ENCODE data around the gene MACROH2A2. TPM values are rescaled to one million over a fixed set of nuclear protein-coding genes. Genes with fewer than 3 reads are reported as not detected.

The MACROH2A2 gene
- 1 to 10 TPM; 3.1 to 6.0 (median 4.2) TPM for total RNA-seq
- 1 to 10 TPM; 3.8 to 4.6 TPM for polyA plus RNA-seq
- 11.3 reads per million, percentile 38 among the genes with 10 or more reads in this experiment for total RNA-seq

- ChIA-PET CTCF (no interaction called here), POLR2A (no interaction called here)
- peaks cover 42 to 70% (median 49%) of the 10 kb centered on the region in 5 donors for H3K27me3 Mint-ChIP-seq
- no peak within 1 kb of the TSS for H3K27ac Mint-ChIP-seq
- Histone ChIP-seq H3K36me3 (ENCODE audit: control insufficient read depth in 2 of 3, insufficient read depth in 3 of 3, low read length in 3 of 3) (no peaks in the 10 kb centered on the region), H3K9me3 (ENCODE audit: control insufficient read depth in 2 of 3, low read length in 3 of 3) (no peaks in the 10 kb centered on the region), H3K27ac (ENCODE audit: low read depth, low read length) (no peak within 1 kb of the TSS), H3K27me3 (ENCODE audit: control insufficient read depth in 2 of 2, insufficient read depth in 2 of 2, low read length in 2 of 2) (peaks cover 0 to 11% of the 10 kb centered on the region in 2 donors), H3K4me1 (ENCODE audit: control insufficient read depth in 2 of 2, insufficient read depth in 2 of 2, low read length in 2 of 2) (peaks cover 0 to 3% of the 10 kb centered on the region in 2 donors), H3K4me3 (ENCODE audit: low read length) (peak within 1 kb of the TSS; percentile 26)
- DNase-seq (peak in 1 of 9 donors; percentile 23), ATAC-seq (no peak)
- no peaks in the 10 kb centered on the region for H3K36me3 Mint-ChIP-seq
- H3K4me3 Mint-ChIP-seq, result peak within 1 kb of the TSS; percentile 60 to 87 (median 80)
- intact Hi-C loops (cut with micrococcal nuclease), result no loop called here
- H3K4me1 Mint-ChIP-seq, result peaks cover 5 to 18% (median 14%) of the 10 kb centered on the region in 7 donors
- no peaks in the 10 kb centered on the region for H3K9me3 Mint-ChIP-seq
These were observed at the start of gene MACROH2A2 for GRCh38 chr10:70052462-70053217. TSS of gene MACROH2A2 (plus strand) at chr10:70052846. CDS start at chr10:70075659, 22,813 bp downstream.

- intact Hi-C loops (cut with micrococcal nuclease), result no loop called here
- ATAC-seq (no peak), DNase-seq (no peak)
- Histone ChIP-seq H3K4me1 (ENCODE audit: control insufficient read depth in 2 of 2, insufficient read depth in 2 of 2, low read length in 2 of 2) (no peaks in the 10 kb centered on the region), H3K27ac (ENCODE audit: low read depth, low read length) (no peak overlapping the region), H3K36me3 (ENCODE audit: control insufficient read depth in 2 of 3, insufficient read depth in 3 of 3, low read length in 3 of 3) (no peaks in the 10 kb centered on the region), H3K4me3 (ENCODE audit: low read length) (no peak overlapping the region), H3K27me3 (ENCODE audit: control insufficient read depth in 2 of 2, insufficient read depth in 2 of 2, low read length in 2 of 2) (peaks cover 0 to 2% of the 10 kb centered on the region in 2 donors), H3K9me3 (ENCODE audit: control insufficient read depth in 2 of 3, low read length in 3 of 3) (no peaks in the 10 kb centered on the region)
- no peak overlapping the region for H3K4me3 Mint-ChIP-seq
- CTCF ChIA-PET, result no interaction called here
- peaks cover 48 to 87% (median 70%) of the 10 kb centered on the region in 5 donors for H3K27me3 Mint-ChIP-seq
- POLR2A ChIA-PET, result no interaction called here
- H3K27ac Mint-ChIP-seq, result no peak overlapping the region
- H3K36me3 Mint-ChIP-seq, result peaks cover 0 to 3% (median 0%) of the 10 kb centered on the region in 5 donors
- H3K9me3 Mint-ChIP-seq, result peaks cover 0 to 38% (median 4%) of the 10 kb centered on the region in 11 donors
- no peaks in the 10 kb centered on the region for H3K4me1 Mint-ChIP-seq
These were observed 45.4 kb upstream of the MACROH2A2 start for GRCh38 chr10:70007116-70007820.

- ATAC-seq (no peak), DNase-seq (no peak)
- intact Hi-C loops (cut with micrococcal nuclease), result no loop called here
- POLR2A ChIA-PET, result no interaction called here
- H3K36me3 Mint-ChIP-seq, result peaks cover 0 to 16% (median 4%) of the 10 kb centered on the region in 5 donors
- Histone ChIP-seq H3K4me3 (ENCODE audit: low read length) (no peak overlapping the region), H3K36me3 (ENCODE audit: control insufficient read depth in 2 of 3, insufficient read depth in 3 of 3, low read length in 3 of 3) (no peaks in the 10 kb centered on the region), H3K4me1 (ENCODE audit: control insufficient read depth in 2 of 2, insufficient read depth in 2 of 2, low read length in 2 of 2) (no peaks in the 10 kb centered on the region), H3K9me3 (ENCODE audit: control insufficient read depth in 2 of 3, low read length in 3 of 3) (peaks cover 0 to 8% (median 0%) of the 10 kb centered on the region in 3 experiments), H3K27me3 (ENCODE audit: control insufficient read depth in 2 of 2, insufficient read depth in 2 of 2, low read length in 2 of 2) (no peaks in the 10 kb centered on the region), H3K27ac (ENCODE audit: low read depth, low read length) (no peak overlapping the region)
- peaks cover 13 to 34% (median 24%) of the 10 kb centered on the region in 5 donors for H3K27me3 Mint-ChIP-seq
- no peak overlapping the region for H3K27ac Mint-ChIP-seq
- H3K4me3 Mint-ChIP-seq, result no peak overlapping the region
- CTCF ChIA-PET, result no interaction called here
- peaks cover 3 to 46% (median 25%) of the 10 kb centered on the region in 11 donors for H3K9me3 Mint-ChIP-seq
- H3K4me1 Mint-ChIP-seq, result no peaks in the 10 kb centered on the region
These were observed 21.4 kb upstream of the MACROH2A2 start for GRCh38 chr10:70031215-70031614.

- H3K27ac ChIP-seq (ENCODE audit: low read depth, low read length), result no peak overlapping the region
- peaks cover 0 to 8% (median 0%) of the 10 kb centered on the region in 3 experiments for H3K9me3 ChIP-seq (ENCODE audit: control insufficient read depth in 2 of 3, low read length in 3 of 3)
- ATAC-seq, result no peak
- no peak overlapping the region for H3K4me3 ChIP-seq (ENCODE audit: low read length)
- POLR2A ChIA-PET, result no interaction called here
- peaks cover 0 to 13% (median 0%) of the 10 kb centered on the region in 5 donors for H3K36me3 Mint-ChIP-seq
- CTCF ChIA-PET, result no interaction called here
- no peaks in the 10 kb centered on the region for H3K4me1 ChIP-seq (ENCODE audit: control insufficient read depth in 2 of 2, insufficient read depth in 2 of 2, low read length in 2 of 2)
- intact Hi-C loops (cut with micrococcal nuclease), result no loop called here
- no peak overlapping the region for H3K27ac Mint-ChIP-seq
- DNase-seq, result no peak
- H3K9me3 Mint-ChIP-seq, result peaks cover 1 to 40% (median 23%) of the 10 kb centered on the region in 11 donors
- H3K4me3 Mint-ChIP-seq, result no peak overlapping the region
- peaks cover 12 to 30% (median 18%) of the 10 kb centered on the region in 5 donors for H3K27me3 Mint-ChIP-seq
- H3K27me3 ChIP-seq (ENCODE audit: control insufficient read depth in 2 of 2, insufficient read depth in 2 of 2, low read length in 2 of 2), result no peaks in the 10 kb centered on the region
- no peaks in the 10 kb centered on the region for H3K4me1 Mint-ChIP-seq
- no peaks in the 10 kb centered on the region for H3K36me3 ChIP-seq (ENCODE audit: control insufficient read depth in 2 of 3, insufficient read depth in 3 of 3, low read length in 3 of 3)
These were observed 19.9 kb upstream of the MACROH2A2 start for GRCh38 chr10:70032667-70033289.

GRCh38 chr10:70034232-70034631, 18.4 kb upstream of the MACROH2A2 start:
- no peak for DNase-seq
- POLR2A ChIA-PET, result no interaction called here
- Histone ChIP-seq H3K9me3 (ENCODE audit: control insufficient read depth in 2 of 3, low read length in 3 of 3) (peaks cover 0 to 8% (median 0%) of the 10 kb centered on the region in 3 experiments), H3K27ac (ENCODE audit: low read depth, low read length) (no peak overlapping the region), H3K36me3 (ENCODE audit: control insufficient read depth in 2 of 3, insufficient read depth in 3 of 3, low read length in 3 of 3) (no peaks in the 10 kb centered on the region), H3K4me1 (ENCODE audit: control insufficient read depth in 2 of 2, insufficient read depth in 2 of 2, low read length in 2 of 2) (no peaks in the 10 kb centered on the region), H3K27me3 (ENCODE audit: control insufficient read depth in 2 of 2, insufficient read depth in 2 of 2, low read length in 2 of 2) (no peaks in the 10 kb centered on the region), H3K4me3 (ENCODE audit: low read length) (no peak overlapping the region)
- Mint-ChIP-seq H3K27ac (no peak overlapping the region), H3K36me3 (peaks cover 0 to 16% (median 0%) of the 10 kb centered on the region in 5 donors), H3K9me3 (peaks cover 1 to 44% (median 25%) of the 10 kb centered on the region in 11 donors), H3K4me3 (no peak overlapping the region), H3K4me1 (no peaks in the 10 kb centered on the region), H3K27me3 (peaks cover 9 to 31% (median 18%) of the 10 kb centered on the region in 5 donors)
- intact Hi-C loops (cut with micrococcal nuclease), result no loop called here
- CTCF ChIA-PET, result no interaction called here
- no peak for ATAC-seq

- CTCF ChIA-PET, result no interaction called here
- peaks cover 0 to 9% (median 0%) of the 10 kb centered on the region in 5 donors for H3K36me3 Mint-ChIP-seq
- peaks cover 9 to 31% (median 22%) of the 10 kb centered on the region in 5 donors for H3K27me3 Mint-ChIP-seq
- H3K36me3 ChIP-seq (ENCODE audit: control insufficient read depth in 2 of 3, insufficient read depth in 3 of 3, low read length in 3 of 3), result no peaks in the 10 kb centered on the region
- DNase-seq (no peak), ATAC-seq (no peak)
- no peaks in the 10 kb centered on the region for H3K27me3 ChIP-seq (ENCODE audit: control insufficient read depth in 2 of 2, insufficient read depth in 2 of 2, low read length in 2 of 2)
- peaks cover 0 to 4% (median 0%) of the 10 kb centered on the region in 3 experiments for H3K9me3 ChIP-seq (ENCODE audit: control insufficient read depth in 2 of 3, low read length in 3 of 3)
- H3K4me1 ChIP-seq (ENCODE audit: control insufficient read depth in 2 of 2, insufficient read depth in 2 of 2, low read length in 2 of 2), result no peaks in the 10 kb centered on the region
- POLR2A ChIA-PET, result no interaction called here
- no peak overlapping the region for H3K4me3 ChIP-seq (ENCODE audit: low read length)
- no peak overlapping the region for H3K27ac ChIP-seq (ENCODE audit: low read depth, low read length)
- peaks cover 0 to 41% (median 20%) of the 10 kb centered on the region in 11 donors for H3K9me3 Mint-ChIP-seq
- H3K4me3 Mint-ChIP-seq, result no peak overlapping the region
- H3K27ac Mint-ChIP-seq, result no peak overlapping the region
- intact Hi-C loops (cut with micrococcal nuclease), result no loop called here
- no peaks in the 10 kb centered on the region for H3K4me1 Mint-ChIP-seq
These were observed 17.1 kb upstream of the MACROH2A2 start for GRCh38 chr10:70035531-70035930.
